ENCODE measurements around the gene FICD.

GRCh38 chr12:108483213-108484059 is 31.6 kb upstream of the FICD start:
- TF ChIP-seq CTCF (conservative IDR thresholded peaks at IDR 0.05 in 1 of 2, IDR thresholded peaks at IDR 0.05 in 1 of 2; ENCODE audit: low read depth in 1 of 2, low read length in 2 of 2): no peak
- TF ChIP-seq EZH2 (IDR thresholded peaks at IDR 0.05; ENCODE audit: low read length, missing control alignments): no peak

Measured in fibroblast of lung (primary cell).